HEK293 (cell line): ENCODE measurements around the gene CETP.

ENCODE experiments used
- CTCF ChIP-seq: fragments of 450-650 bp; formaldehyde crosslinking; IDR thresholded peaks from 2 replicates; pipeline ENCODE4 v1.5.1; 2016; ENCODE audit warnings: missing biosample characterization, missing genetic modification characterization
- GLI4 ChIP-seq: fragments of 450-650 bp; formaldehyde crosslinking; IDR thresholded peaks from 2 replicates; pipeline ENCODE4 v1.5.1; 2016; ENCODE audit warnings: missing biosample characterization, missing genetic modification characterization
- OVOL3 ChIP-seq: fragments of 450-650 bp; formaldehyde crosslinking; IDR thresholded peaks from 2 replicates; pipeline ENCODE4 v1.5.1; 2016; ENCODE audit warnings: missing biosample characterization, missing genetic modification characterization
- PBX3 ChIP-seq: sonication (generic); formaldehyde crosslinking; IDR thresholded peaks from 2 replicates; pipeline ENCODE4 v1.8.1; 2022; ENCODE audit warnings: mild to moderate bottlenecking, moderate library complexity, missing genetic modification reagents
- RBAK ChIP-seq: fragments of 450-650 bp; formaldehyde crosslinking; IDR thresholded peaks from 2 replicates; pipeline ENCODE4 v1.5.1; 2016; ENCODE audit warnings: missing biosample characterization, missing genetic modification characterization
- REST ChIP-seq: fragments of 450-650 bp; formaldehyde crosslinking; IDR thresholded peaks from 2 replicates; pipeline ENCODE4 v1.5.1; 2016; ENCODE audit warnings: missing biosample characterization, missing genetic modification characterization
- SP2 ChIP-seq: fragments of 450-650 bp; formaldehyde crosslinking; IDR thresholded peaks from 2 replicates; pipeline ENCODE4 v1.5.1; 2016; ENCODE audit warnings: missing biosample characterization, missing genetic modification characterization
- ZBTB11 ChIP-seq: fragments of 450-650 bp; formaldehyde crosslinking; conservative IDR thresholded peaks from 2 replicates; pipeline ENCODE4 v1.5.1; 2016; ENCODE audit warnings: low read depth, missing biosample characterization, missing genetic modification characterization
- ZNF214 ChIP-seq: fragments of 450-650 bp; formaldehyde crosslinking; IDR thresholded peaks from 2 replicates; pipeline ENCODE4 v1.5.1; 2017; ENCODE audit warnings: missing biosample characterization, mild to moderate bottlenecking, missing genetic modification characterization, borderline replicate concordance
- ZNF239 ChIP-seq: fragments of 450-650 bp; formaldehyde crosslinking; IDR thresholded peaks from 2 replicates; pipeline ENCODE4 v1.5.1; 2016; ENCODE audit warnings: missing biosample characterization, missing genetic modification characterization
- ZNF398 ChIP-seq: fragments of 450-650 bp; formaldehyde crosslinking; IDR thresholded peaks from 2 replicates; pipeline ENCODE4 v1.5.1; 2017; ENCODE audit warnings: missing biosample characterization, missing genetic modification characterization
- ZNF560 ChIP-seq: fragments of 450-650 bp; formaldehyde crosslinking; IDR thresholded peaks from 2 replicates; pipeline ENCODE4 v1.5.1; 2017; ENCODE audit warnings: missing biosample characterization, missing genetic modification characterization, borderline replicate concordance
- ZNF785 ChIP-seq: fragments of 450-650 bp; formaldehyde crosslinking; IDR thresholded peaks from 2 replicates; pipeline ENCODE4 v1.5.1; 2016; ENCODE audit warnings: missing biosample characterization, missing genetic modification characterization

GRCh38 chr16:56932721-56933619, 28.8 kb upstream of the CETP start:
- no peak for TF ChIP-seq GLI4 (tag by site-specific recombination)
- no peak; the same call in 1 of the 2 replicates for TF ChIP-seq REST (tag by site-specific recombination)
- TF ChIP-seq CTCF (tag by site-specific recombination) = no peak
- TF ChIP-seq SP2 (tag by site-specific recombination) = peak; percentile 13
- TF ChIP-seq OVOL3 = no peak
- no peak for TF ChIP-seq ZNF398 (tag by site-specific recombination)
- TF ChIP-seq ZBTB11 (tag by site-specific recombination) = no peak
- TF ChIP-seq RBAK (tag by site-specific recombination) = no peak
- no peak for TF ChIP-seq PBX3
- TF ChIP-seq ZNF239 = no peak
- TF ChIP-seq ZNF214 (tag by site-specific recombination) = no peak
- TF ChIP-seq ZNF560 = no peak
- no peak for TF ChIP-seq ZNF785 (tag by site-specific recombination)
